ENCODE measurements around the gene PTPN1.

DNA sequence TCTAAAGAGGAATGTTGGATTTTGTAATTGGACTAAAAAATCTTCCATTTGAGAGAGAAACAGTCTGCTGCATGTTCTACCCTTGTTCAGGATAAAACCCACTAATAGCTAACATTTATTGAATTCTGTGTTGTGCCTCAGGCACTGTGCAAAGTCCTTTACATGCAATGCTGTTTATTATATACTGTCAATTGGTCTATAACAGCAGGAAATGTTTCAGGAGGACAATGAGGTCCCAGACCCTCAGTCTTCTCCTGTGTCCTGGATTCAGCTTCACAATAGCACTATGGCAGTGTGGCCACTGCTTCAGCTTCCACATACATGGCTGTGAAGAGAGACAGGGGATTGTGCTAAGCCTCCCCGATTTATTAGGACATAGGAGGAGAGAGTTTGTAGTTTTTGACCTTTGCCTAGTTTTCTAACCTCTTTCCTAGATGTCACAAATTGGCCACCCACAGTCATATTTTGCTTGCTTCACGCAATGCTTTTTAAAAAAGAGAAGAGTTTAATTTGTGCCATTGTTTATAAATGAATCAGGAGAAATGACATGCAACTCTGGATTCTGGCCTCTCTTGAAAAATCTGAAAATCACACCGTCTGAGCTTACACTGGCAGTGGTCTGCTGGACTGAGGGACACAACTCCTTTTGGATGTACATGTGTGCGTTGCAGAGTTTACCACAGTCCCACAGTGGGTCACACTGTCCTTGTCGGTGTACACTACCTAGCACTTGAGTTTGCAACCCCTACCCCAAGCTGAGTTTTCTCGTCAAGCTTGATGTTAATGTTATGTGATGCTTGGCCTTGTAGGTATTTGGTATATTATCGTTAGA, 11.3 kb downstream of the PTPN1 start:
- TF ChIP-seq, protein P1, sequence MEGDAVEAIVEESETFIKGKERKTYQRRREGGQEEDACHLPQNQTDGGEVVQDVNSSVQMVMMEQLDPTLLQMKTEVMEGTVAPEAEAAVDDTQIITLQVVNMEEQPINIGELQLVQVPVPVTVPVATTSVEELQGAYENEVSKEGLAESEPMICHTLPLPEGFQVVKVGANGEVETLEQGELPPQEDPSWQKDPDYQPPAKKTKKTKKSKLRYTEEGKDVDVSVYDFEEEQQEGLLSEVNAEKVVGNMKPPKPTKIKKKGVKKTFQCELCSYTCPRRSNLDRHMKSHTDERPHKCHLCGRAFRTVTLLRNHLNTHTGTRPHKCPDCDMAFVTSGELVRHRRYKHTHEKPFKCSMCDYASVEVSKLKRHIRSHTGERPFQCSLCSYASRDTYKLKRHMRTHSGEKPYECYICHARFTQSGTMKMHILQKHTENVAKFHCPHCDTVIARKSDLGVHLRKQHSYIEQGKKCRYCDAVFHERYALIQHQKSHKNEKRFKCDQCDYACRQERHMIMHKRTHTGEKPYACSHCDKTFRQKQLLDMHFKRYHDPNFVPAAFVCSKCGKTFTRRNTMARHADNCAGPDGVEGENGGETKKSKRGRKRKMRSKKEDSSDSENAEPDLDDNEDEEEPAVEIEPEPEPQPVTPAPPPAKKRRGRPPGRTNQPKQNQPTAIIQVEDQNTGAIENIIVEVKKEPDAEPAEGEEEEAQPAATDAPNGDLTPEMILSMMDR (IDR thresholded peaks at IDR 0.05) = no peak
- no peak for TF ChIP-seq POLR2A (IDR thresholded peaks at IDR 0.05)

All from thyroid gland (tissue), 4 donors.